HS-5 (cell line): ENCODE data around the gene LRP1-AS.

ENCODE experiments used
- DNase-seq: peaks from one replicate; pipeline ENCODE4 v3.0.0-alpha.2; 2012; ENCODE audit warnings: low read depth

Gene LRP1-AS

DNA sequence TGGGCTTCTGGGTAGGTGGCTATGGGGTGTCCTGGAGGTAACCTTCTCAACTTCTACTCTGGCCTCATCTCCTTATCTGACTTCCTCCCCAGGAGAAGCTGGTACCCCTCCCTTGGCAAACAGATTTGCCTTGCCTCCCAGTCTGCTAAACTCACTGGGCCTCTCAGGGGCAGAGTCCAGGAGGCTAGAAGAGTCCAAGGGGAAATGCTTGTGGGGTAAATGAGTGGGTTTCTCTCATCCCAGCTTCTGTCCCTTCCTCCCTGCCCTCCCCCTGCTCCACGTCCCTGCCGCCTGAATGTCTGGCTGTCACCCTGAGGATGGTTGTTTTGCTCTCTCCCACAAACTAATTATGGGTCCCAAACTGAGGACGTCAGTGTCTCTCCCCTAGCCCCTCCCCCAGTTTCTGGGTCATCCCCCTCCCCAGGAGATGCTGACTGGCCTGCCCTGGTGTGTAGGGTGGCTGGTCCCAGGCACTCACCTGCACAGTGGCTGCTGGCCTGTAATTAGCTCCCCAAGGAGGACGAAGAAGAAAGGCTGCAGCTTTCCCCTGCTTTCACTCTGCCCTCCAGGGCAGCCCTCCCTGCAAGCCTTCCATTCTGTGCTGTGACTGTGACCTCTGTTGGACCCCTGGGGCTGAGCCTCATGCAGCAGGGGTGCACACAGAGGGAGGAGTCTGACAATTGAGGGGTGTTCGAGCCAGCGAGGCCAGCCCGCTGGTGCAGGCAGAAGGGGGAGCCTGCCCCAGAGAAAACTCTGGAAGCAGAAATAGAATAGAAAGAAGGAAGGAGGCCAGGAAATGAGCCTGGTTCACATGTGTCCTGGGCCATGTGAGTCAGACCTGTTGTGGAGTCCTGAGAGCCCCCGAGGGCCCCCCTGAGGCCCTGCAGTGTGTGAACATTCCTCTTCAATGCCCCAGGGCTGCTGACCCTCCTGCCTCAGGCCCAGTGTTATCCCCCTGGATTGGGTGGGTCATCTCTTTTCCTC, at the start of gene LRP1-AS:
TSS of gene LRP1-AS (minus strand) at position 659 of the 984 bp plus-strand sequence.
- no peak for DNase-seq

DNA sequence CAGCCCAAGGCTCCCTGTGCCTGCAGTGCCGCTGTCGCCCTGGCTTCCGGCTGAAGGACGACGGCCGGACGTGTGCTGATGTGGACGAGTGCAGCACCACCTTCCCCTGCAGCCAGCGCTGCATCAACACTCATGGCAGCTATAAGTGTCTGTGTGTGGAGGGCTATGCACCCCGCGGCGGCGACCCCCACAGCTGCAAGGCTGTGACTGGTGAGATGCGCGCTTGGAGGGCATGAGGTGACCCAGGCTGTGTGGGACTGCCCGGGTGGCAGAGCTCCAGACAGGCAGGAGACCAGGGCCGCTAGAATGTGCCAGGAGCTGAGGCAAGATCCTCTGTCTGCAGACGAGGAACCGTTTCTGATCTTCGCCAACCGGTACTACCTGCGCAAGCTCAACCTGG, 49.5 kb upstream of the LRP1-AS start:
- DNase-seq: no peak

DNA sequence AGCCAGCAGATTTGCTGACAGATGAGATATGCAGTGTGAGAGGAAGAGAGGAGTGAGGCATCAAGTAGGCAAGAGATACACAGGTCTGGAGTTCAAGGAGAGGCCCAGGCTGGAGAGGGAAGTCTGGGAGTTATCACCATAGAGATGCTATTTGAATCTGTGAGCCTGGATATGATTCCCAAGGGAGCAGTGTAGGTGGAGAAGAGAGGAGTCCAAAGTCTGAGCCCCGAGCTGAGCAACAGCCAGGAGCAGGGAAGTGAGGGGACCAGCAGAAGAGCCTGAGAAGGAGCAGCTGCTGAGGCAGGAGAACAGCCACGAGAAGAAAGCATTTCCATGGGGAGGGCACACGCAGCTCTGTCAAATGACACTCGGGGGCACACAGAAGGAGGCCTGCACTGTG, 49.0 kb upstream of the LRP1-AS start:
- no peak for DNase-seq

DNA sequence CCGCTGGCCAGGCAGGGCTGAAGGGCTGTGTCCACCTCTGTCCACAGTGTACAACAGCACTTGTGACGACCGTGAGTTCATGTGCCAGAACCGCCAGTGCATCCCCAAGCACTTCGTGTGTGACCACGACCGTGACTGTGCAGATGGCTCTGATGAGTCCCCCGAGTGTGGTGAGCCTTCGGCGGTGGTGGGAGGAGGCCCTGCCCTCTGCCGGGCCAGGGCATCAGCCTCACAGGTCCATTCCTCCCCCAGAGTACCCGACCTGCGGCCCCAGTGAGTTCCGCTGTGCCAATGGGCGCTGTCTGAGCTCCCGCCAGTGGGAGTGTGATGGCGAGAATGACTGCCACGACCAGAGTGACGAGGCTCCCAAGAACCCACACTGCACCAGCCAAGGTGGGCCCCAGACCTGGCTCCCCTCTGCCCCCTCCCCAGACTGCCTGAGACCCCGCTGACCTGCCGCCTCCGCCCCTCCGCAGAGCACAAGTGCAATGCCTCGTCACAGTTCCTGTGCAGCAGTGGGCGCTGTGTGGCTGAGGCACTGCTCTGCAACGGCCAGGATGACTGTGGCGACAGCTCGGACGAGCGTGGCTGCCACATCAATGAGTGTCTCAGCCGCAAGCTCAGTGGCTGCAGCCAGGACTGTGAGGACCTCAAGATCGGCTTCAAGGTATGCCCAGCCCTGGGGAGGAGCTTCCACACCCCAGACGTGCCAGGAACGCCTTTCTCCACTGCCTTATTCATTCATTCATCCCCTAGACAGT, 48.4 kb upstream of the LRP1-AS start:
- no peak for DNase-seq

DNA sequence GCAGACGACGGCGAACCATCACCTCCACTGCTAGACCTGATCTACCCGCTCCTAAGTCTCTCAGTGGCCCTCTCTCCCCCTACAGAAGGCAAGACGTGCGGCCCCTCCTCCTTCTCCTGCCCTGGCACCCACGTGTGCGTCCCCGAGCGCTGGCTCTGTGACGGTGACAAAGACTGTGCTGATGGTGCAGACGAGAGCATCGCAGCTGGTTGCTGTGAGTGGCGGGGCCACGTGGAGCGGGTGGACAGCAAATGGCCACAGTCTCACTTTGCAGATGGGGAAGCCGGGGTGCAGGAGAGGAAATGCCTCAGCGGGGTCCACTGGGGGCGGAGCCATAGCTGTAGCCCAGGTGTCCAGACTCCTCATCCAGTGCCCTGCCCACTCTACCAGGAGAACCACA, 47.8 kb upstream of the LRP1-AS start:
- DNase-seq: no peak

DNA sequence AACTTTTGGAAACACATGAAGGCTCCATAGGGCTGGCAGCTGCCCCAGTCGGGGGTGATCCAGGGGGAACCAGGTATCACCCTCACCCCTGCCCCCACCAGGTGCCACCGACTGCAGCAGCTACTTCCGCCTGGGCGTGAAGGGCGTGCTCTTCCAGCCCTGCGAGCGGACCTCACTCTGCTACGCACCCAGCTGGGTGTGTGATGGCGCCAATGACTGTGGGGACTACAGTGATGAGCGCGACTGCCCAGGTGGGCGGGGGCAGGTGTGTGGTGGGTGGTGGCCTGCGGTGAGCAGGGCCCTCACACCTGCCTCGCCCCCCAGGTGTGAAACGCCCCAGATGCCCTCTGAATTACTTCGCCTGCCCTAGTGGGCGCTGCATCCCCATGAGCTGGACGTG, 46.8 kb upstream of the LRP1-AS start:
- no peak for DNase-seq

DNA sequence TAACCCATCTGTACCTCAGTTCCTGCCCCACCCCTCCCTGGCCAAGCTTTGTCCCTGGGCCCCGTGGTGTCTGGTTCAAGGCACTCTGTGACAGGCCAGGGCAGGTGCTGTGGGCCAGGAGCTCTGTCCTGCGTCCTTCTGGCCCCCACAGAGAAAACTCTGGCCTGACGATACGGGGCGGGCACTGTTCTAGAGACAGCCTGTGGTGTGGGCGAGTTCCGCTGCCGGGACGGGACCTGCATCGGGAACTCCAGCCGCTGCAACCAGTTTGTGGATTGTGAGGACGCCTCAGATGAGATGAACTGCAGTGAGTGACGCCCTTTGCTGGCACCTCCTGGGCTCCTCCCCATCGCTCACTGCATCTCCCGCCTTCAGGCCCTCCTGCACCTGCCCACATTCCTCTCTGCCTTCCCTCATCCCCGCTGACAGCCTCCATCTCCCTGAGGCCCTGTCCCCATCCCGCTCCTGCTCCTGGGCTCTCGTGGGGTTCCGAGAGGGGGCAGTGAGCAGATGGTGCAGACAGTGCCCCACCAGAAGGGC, 46.4 kb upstream of the LRP1-AS start:
- DNase-seq: no peak

DNA sequence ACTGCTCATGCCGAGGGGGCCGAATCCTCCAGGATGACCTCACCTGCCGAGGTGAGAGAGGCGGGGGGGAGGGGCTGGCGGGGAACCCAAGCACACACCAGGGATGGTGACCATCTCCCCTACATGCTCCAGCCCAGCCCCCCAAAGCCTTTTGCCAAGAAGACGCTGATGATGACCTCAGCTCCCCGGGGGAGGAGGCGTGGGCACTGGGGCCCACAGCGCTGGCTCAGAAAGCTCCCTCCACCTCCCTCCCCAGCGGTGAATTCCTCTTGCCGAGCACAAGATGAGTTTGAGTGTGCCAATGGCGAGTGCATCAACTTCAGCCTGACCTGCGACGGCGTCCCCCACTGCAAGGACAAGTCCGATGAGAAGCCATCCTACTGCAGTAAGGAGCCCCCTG, 45.5 kb upstream of the LRP1-AS start:
- no peak for DNase-seq

DNA sequence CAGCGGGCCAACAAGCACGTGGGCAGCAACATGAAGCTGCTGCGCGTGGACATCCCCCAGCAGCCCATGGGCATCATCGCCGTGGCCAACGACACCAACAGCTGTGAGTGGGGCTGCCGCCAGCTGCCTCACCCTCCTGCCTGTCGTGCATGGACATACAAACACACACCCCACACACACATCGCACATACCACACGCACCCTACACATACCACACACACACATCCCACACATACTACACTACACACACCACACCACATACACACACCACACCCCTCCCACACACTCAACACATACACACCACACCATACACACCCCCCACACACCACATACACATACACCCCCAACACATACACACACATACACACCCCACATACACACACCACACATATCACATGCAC, 44.0 kb upstream of the LRP1-AS start:
- DNase-seq: no peak

DNA sequence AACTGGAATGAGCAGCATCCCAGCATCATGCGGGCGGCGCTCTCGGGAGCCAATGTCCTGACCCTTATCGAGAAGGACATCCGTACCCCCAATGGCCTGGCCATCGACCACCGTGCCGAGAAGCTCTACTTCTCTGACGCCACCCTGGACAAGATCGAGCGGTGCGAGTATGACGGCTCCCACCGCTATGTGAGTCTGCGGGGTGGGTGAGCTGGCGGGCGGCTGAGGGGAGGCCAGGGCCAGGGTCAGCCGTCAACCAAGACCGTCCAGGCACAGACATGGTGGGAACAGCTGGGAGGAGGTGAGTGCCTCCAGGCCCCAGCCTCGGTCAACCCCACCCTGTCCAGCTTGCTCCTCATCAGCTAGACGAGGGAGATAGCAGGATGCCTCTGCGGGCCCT, 43.4 kb upstream of the LRP1-AS start:
- DNase-seq: no peak

DNA sequence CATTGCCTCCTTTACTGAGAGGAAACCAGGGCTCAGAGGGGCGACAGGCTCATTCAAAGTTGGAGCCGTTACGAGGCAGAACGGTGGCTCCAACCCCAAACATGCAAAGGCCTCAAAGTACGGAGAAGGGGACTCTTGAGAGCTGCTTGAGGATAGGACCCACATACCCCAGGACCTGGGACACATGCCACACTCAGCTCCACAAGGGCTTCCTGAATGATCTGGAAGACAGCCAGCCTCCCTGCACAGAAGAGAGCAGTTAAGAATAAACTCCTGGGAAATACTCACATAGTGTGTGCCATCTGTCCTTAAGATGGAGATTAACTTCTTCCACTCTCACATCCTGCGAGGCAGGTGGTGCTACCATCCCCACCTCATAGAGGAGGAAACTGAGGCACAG, 42.6 kb upstream of the LRP1-AS start:
- no peak for DNase-seq

DNA sequence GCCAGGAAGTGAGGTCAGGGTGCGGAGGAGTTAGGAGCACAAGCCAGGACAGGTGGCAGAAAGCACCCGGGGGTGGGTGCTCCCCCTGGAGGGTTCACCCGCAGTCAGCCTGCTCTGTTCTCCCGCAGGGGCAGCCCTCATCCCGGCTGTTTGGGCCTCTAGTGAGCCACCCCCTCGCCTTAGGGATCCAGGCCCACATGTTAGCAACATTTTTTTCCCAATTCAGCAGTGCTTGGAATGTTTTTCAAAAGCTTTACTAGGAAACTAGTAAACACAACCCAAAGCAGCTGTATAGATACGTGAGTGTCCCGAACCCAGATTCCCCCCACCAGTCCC, 40.6 kb upstream of the LRP1-AS start:
- no peak for DNase-seq

DNA sequence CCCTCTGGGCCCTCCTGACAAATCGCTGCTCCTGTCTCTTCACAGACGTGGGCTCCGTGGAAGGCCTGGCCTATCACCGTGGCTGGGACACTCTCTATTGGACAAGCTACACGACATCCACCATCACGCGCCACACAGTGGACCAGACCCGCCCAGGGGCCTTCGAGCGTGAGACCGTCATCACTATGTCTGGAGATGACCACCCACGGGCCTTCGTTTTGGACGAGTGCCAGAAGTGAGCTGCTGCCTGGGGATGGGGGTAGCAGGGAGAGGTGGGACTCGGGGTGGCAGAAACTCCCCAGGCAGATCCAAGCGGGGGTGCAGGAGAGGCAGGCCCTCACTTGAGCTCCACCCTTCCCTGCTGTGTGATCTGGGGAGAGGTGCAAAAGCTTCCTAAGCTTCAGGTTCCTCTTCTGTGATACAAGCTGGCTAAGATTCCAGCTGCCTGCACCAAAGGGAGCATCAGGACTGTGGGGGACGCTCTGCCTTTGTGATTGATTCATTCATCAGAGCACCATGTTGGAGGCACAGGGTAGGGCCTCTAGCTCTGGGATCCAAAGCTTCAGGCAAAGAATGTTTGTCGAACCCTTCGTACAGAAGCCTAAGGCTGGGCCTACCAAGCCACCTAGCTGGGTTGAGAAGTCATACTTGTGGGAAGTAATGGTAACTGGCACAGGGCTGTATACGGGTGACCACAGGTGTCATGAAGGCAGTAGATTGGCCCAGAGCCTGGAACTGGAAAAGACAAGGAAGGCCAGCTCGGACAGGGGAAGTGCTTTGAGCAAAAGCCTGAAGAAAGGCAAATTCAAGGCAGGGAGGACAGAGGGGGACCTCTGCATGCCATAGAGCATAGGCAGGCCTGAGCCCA, 40.0 kb upstream of the LRP1-AS start:
- DNase-seq: no peak

DNA sequence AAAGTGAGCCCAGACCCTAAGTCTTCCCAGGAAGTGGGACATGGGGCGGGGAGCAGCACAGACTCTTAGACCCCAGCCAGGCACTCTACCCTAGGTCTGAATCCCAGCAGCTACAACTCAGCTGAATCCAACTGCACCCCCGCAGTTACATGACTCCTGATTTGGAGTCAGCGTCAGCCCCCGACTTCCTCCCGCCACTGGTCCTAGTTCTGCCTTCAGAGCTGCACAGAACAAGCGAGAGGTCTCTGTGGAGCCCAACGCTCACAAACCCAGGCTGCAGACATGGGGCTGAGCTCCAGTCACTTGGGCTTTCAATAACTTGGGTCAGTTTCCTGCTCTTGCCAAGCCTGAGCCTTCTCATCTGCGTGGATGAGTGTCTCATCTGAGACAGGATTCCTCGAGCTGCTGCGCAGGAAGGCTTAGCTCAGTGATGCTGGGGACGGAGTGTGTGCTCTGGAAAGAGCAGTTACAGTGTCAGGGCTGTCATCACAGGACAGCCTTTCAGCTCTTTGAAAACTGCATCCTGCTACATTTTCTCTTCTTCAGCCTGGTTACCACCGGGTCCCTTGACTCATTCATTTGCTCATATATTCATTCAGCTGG, 38.6 kb upstream of the LRP1-AS start:
- DNase-seq: no peak

DNA sequence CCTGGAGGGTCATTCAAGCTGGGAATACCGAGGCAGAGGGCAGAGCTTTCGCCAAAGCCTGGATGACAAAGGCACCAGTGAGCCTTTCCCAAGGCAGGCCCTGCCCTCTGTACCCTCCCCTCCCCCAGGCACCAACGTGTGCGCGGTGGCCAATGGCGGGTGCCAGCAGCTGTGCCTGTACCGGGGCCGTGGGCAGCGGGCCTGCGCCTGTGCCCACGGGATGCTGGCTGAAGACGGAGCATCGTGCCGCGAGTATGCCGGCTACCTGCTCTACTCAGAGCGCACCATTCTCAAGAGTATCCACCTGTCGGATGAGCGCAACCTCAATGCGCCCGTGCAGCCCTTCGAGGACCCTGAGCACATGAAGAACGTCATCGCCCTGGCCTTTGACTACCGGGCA, 38.0 kb upstream of the LRP1-AS start:
- DNase-seq: no peak

DNA sequence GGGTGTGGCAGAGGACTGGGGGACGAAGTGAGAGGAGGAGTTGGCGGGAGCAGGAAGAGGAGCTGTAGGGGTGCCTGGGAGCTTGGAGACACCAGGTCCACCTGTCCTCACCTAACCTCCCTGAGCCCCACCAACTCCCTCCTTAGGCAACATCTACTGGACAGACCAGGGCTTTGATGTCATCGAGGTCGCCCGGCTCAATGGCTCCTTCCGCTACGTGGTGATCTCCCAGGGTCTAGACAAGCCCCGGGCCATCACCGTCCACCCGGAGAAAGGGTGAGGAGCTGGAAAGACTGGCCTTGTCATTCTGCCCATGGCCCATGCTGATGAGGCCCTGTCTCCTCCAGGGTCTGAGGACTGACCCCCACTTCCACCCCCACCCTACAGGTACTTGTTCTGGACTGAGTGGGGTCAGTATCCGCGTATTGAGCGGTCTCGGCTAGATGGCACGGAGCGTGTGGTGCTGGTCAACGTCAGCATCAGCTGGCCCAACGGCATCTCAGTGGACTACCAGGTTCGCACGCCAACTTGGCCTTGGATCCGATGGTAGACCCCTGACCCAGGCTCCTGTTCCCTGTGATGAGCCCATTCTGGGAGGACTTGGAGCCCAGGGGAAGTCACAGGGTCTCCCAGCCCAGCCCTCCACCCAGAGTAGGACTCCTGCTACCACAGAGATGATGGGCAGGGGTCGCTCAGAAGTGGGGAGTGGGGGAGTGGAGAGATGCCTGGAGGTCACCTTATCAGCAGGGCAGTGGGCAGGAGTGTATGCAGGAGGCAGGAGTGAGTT, 36.7 kb upstream of the LRP1-AS start:
- DNase-seq: no peak

DNA sequence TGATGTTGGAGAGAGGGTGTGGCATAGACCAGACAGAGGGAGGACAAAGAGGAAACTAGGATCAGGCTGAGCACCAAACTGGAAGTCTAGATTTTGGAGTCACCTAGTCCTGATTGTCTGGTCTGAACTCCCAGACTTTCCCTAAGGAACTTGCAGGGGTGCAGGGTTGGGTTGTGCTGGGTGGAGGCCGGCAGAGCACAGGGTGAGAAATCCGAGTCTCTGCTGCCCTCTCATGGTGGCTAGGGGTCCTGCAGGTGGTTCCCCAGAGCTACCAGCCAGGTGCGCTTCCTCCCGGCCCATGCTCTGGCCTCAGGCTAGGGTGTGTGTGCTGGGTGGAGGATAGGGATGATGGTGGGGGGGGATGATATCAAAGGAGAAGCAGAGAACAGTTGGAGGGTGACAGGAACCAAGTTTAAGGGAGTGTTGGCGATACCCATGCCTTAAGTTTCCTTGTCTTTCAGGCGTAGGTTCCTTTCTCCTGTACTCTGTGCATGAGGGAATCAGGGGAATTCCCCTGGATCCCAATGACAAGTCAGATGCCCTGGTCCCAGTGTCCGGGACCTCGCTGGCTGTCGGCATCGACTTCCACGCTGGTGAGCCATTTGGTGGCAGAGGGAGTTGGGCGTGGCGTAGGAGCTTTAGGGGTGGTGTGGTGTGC, 35.6 kb upstream of the LRP1-AS start:
- DNase-seq: peak; percentile 25

DNA sequence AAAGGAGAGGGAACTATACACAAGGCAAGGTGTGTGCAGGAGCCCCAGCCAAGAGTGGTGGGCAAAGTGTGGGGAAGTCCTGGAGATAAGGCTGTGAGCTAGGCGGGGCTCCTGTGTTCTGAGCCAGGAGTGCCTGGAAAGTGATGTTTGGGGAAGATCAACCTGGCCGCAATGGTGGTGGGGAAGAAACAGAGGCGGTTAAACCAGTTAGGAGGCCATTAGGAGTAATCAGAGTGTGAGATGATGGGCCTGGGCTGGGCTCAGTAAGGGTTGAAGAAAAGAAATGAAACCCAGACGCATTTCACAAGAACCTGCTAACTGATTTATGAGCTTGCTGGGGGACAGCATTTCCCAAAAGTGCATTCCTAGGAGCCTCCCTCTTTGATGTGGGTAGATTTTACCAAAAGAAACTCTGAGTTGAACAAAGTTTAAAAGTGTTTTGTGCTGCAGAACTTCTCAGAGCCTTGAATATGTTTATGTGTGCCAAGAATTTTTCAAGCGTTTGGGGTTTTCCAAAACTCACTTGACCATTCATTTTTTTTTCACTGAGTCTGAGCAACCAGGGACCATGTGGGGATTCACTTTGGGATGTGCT, 34.2 kb upstream of the LRP1-AS start:
- no peak for DNase-seq

DNA sequence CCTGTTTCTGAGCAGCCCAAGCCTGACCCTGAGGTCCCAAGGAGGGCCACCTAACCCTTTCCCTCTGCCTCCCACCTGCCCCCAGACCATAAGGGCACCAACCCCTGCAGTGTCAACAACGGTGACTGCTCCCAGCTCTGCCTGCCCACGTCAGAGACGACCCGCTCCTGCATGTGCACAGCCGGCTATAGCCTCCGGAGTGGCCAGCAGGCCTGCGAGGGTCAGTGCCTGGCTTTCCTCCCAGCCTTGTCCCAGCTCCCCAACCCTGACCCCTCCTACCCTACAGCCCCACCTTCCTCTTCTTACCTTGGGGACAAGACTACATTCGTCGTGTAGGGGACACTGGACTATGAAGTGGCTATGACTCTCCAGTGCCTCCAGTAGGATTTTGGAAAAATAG, 33.7 kb upstream of the LRP1-AS start:
- DNase-seq: no peak
